Neural crest cell (in vitro differentiated cells): ENCODE data around the gene GRIK1. TPM values are rescaled to one million over a fixed set of nuclear protein-coding genes. Genes with fewer than 3 reads are reported as not detected.

Experiments
- DNase-seq: peaks from one replicate; pipeline ENCODE4 v3.0.0; 2021; ENCODE audit warnings: low read depth, mixed read lengths, low spot score
- H3K27ac Mint-ChIP-seq: one replicate; pipeline ENCODE4 v1.8.0; 2021; ENCODE audit warnings: mild to moderate bottlenecking, mixed read lengths; ENCODE audit not compliant: unreplicated experiment
- H3K27me3 Mint-ChIP-seq: 2 replicates; pipeline ENCODE4 v1.8.0; 2021; ENCODE audit warnings: low read depth, mild to moderate bottlenecking, mixed read lengths
- H3K36me3 Mint-ChIP-seq: 2 replicates; pipeline ENCODE4 v1.8.0; 2021; ENCODE audit warnings: low read depth, mild to moderate bottlenecking, mixed read lengths
- H3K4me1 Mint-ChIP-seq: 2 replicates; pipeline ENCODE4 v1.8.0; 2021; ENCODE audit warnings: mixed read lengths
- H3K4me3 Mint-ChIP-seq: one replicate; pipeline ENCODE4 v1.8.0; 2021; ENCODE audit warnings: mild to moderate bottlenecking, mixed read lengths
- H3K9me3 Mint-ChIP-seq: 2 replicates; pipeline ENCODE4 v1.8.0; 2021; ENCODE audit warnings: mixed read lengths
- total RNA-seq: library from RNA; stranded (reverse); gene quantifications from 2 replicates; pipeline ENCODE4 v1.2.1, GENCODE V29; 2021
- TF ChIP-seq, protein P1 (sequence below): fragments of 200-600 bp; sonication (generic); conservative IDR thresholded peaks from 2 replicates; pipeline ENCODE4 v1.5.0; 2021; ENCODE audit warnings: antibody characterized with exemption, mild to moderate bottlenecking

Gene GRIK1
- total RNA-seq, 1 donor from 2014 or later: 0.91 TPM

DNA sequence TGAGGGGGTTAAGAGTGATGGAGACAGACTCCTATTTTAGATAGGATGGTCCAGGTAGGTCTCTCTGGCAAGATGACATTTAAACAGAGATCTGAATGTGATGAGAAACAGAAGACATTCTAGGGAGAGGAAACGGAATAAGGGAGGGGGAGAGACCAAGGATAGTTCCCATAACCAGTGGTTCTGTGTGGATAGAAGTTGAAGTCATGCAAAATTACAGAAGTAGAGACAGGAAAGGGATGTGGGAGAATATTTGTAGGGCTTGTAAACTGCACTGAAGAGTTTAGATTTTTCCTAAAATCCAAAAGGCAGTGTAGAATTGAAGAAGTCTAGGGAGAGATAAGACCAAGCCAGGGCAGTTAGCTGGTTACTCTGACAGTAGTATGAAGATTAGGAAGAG lies 200.6 kb downstream of the GRIK1 start:
- Mint-ChIP-seq H3K4me3 (no peak overlapping the region), H3K27ac (no peak overlapping the region), H3K36me3 (no peaks in the 10 kb centered on the region), H3K27me3 (no peaks in the 10 kb centered on the region), H3K4me1 (no peaks in the 10 kb centered on the region), H3K9me3 (no peaks in the 10 kb centered on the region)
- TF ChIP-seq, protein P1, sequence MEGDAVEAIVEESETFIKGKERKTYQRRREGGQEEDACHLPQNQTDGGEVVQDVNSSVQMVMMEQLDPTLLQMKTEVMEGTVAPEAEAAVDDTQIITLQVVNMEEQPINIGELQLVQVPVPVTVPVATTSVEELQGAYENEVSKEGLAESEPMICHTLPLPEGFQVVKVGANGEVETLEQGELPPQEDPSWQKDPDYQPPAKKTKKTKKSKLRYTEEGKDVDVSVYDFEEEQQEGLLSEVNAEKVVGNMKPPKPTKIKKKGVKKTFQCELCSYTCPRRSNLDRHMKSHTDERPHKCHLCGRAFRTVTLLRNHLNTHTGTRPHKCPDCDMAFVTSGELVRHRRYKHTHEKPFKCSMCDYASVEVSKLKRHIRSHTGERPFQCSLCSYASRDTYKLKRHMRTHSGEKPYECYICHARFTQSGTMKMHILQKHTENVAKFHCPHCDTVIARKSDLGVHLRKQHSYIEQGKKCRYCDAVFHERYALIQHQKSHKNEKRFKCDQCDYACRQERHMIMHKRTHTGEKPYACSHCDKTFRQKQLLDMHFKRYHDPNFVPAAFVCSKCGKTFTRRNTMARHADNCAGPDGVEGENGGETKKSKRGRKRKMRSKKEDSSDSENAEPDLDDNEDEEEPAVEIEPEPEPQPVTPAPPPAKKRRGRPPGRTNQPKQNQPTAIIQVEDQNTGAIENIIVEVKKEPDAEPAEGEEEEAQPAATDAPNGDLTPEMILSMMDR: no peak
- DNase-seq: no peak

- H3K9me3 Mint-ChIP-seq: no peaks in the 10 kb centered on the region
- H3K27me3 Mint-ChIP-seq: no peaks in the 10 kb centered on the region
- H3K4me3 Mint-ChIP-seq: no peak overlapping the region
- H3K27ac Mint-ChIP-seq: no peak overlapping the region
- H3K36me3 Mint-ChIP-seq: no peaks in the 10 kb centered on the region
- H3K4me1 Mint-ChIP-seq: no peaks in the 10 kb centered on the region
- TF ChIP-seq, protein P1: no peak
- DNase-seq: no peak
Observed at GRCh38 chr21:29738730-29739129, 201.1 kb downstream of the GRIK1 start.

DNA sequence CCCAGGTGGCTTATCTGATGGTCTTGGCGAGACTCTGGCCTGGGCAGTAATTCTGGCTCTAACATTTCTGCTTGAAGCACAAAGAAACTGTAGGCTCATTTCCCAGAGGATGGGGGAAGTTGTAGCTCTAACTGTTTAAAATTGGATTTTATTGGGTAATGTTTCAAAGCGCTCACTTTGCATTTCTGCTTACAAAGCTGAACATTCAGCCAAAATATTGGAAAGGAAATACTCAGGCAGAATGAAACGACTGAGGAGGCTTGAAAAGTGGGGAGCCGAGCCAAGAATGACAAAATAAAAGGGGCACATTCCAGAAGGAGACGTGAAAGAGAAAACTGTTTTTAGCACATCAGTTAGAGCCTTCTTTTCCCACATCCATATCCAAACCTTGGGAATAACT lies 202.6 kb downstream of the GRIK1 start:
- Mint-ChIP-seq H3K9me3 (no peaks in the 10 kb centered on the region), H3K36me3 (no peaks in the 10 kb centered on the region), H3K4me3 (no peak overlapping the region), H3K27ac (no peak overlapping the region), H3K27me3 (no peaks in the 10 kb centered on the region), H3K4me1 (no peaks in the 10 kb centered on the region)
- TF ChIP-seq, protein P1: no peak
- DNase-seq: no peak

- no peak overlapping the region for H3K27ac Mint-ChIP-seq
- no peak for DNase-seq
- H3K4me1 Mint-ChIP-seq: no peaks in the 10 kb centered on the region
- no peak overlapping the region for H3K4me3 Mint-ChIP-seq
- peaks cover 3% of the 10 kb centered on the region for H3K9me3 Mint-ChIP-seq
- H3K36me3 Mint-ChIP-seq: no peaks in the 10 kb centered on the region
- TF ChIP-seq, protein P1: no peak
- no peaks in the 10 kb centered on the region for H3K27me3 Mint-ChIP-seq
Observed at GRCh38 chr21:29730281-29730680, 209.5 kb downstream of the GRIK1 start.

DNA sequence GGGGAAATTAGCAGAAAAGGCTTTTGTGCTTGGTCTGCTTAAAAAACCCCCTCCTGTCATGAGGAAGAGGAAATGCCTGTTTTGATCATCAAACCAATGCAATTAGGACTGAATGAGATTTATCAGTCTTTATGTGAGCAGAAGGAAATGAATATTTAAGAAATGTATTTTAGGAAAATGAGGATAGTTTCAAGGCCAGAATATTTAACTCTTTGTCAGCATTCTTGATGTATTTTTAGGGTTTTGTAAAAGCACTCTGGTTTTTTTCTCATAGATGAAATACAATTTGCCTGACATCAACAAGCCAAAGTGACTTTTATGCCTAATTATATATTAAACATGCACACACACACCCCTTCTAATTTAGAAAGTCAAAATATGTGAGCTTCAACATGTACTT lies 213.8 kb downstream of the GRIK1 start:
- Mint-ChIP-seq H3K36me3 (no peaks in the 10 kb centered on the region), H3K27ac (no peak overlapping the region), H3K4me1 (peaks cover 8% of the 10 kb centered on the region), H3K9me3 (peaks cover 3% of the 10 kb centered on the region), H3K4me3 (no peak overlapping the region), H3K27me3 (no peaks in the 10 kb centered on the region)
- TF ChIP-seq, protein P1: no peak
- no peak for DNase-seq
